Measurements from ENCODE around the gene NOTCH3. TPM values are rescaled to one million over a fixed set of nuclear protein-coding genes. Genes with fewer than 3 reads are reported as not detected.

Gene NOTCH3
- total and polyA plus RNA-seq, 2 of the 8 experiments (the other 6 are each of a cell fraction or from before 2014, with no cell fraction given) = 37.5 to 107 TPM

GRCh38 chr19:15244106-15244803 is 43.5 kb upstream of the NOTCH3 start (continued):
- TF ChIP-seq BCL11A (IDR thresholded peaks at IDR 0.05; ENCODE audit: low read depth in 2 of 2, low read length in 2 of 2) = no peak
- TF ChIP-seq SAP30 (IDR thresholded peaks at IDR 0.05; ENCODE audit: insufficient read depth, insufficient replicate concordance, low read length) = no peak
- no peak for TF ChIP-seq SP1 (IDR thresholded peaks at IDR 0.05; ENCODE audit: low read depth, low read length)
- TF ChIP-seq SUZ12 (IDR thresholded peaks at IDR 0.05; ENCODE audit: low read length) = no peak
- TF ChIP-seq ATF2 (IDR thresholded peaks at IDR 0.05; ENCODE audit: low read length) = no peak
- TF ChIP-seq RXRA (IDR thresholded peaks at IDR 0.05; ENCODE audit: insufficient read depth, low read depth, low read length) = no peak

Data from H1 (cell line).